Right cardiac atrium (tissue), 5 donors: ENCODE measurements around the gene MCC. TPM values are rescaled to one million over a fixed set of nuclear protein-coding genes. Genes with fewer than 3 reads are reported as not detected.

Experiments used
- ATAC-seq, 2 donors: fragments of 200-7000 bp; cut with Tn5 transposase; one replicate each; pipeline versions ENCODE4 v1.8.0 to v1.9.1; 2020; ENCODE audit warnings: moderate library complexity in 2 of 2, mild to moderate bottlenecking in 1 of 2
- DNase-seq, 3 donors: peaks; one replicate each; pipeline ENCODE4 v3.0.0-alpha.2; 2020
- H3K27ac ChIP-seq: one replicate; pipeline ENCODE4 v1.5.1; 2013; ENCODE audit warnings: mild to moderate bottlenecking, low read length, control low read depth, moderate library complexity
- H3K27me3 ChIP-seq: one replicate; pipeline ENCODE4 v1.6.1; 2013; ENCODE audit not compliant: control insufficient read depth, insufficient read depth
- H3K4me1 ChIP-seq: one replicate; pipeline ENCODE4 v1.6.1; 2013; ENCODE audit warnings: low read length; ENCODE audit not compliant: control insufficient read depth, insufficient read depth
- H3K4me3 ChIP-seq: one replicate; pipeline ENCODE4 v1.5.1; 2013; ENCODE audit warnings: low read length, control low read depth
- H3K9me3 ChIP-seq: one replicate; pipeline ENCODE4 v1.6.1; 2013; ENCODE audit warnings: low read length; ENCODE audit not compliant: control insufficient read depth
- WGBS: extraction: QIAGEN DNeasy Blood & Tissue Kit; methylation state at CpG from one replicate; pipeline ENCODE4 v1.1.7; 2013; 5-methylcytosine and 5-hydroxymethylcytosine counted together
- intact Hi-C, 4 donors: fragments of 100-400 bp; cut with DNase I; formaldehyde crosslinking; loops; one replicate each; pipeline versions ENCODE4 v1.11.0 to v1.14.0; 2022 to 2023
- polyA plus RNA-seq: library from polyadenylated mRNA; stranded (reverse); fragments of 200-250 nt; gene quantifications from one replicate; pipeline ENCODE4 v1.2.3, GENCODE V29; 2013
- total RNA-seq, 4 donors: library from RNA; stranded (reverse); fragmentation: NEBNext Ultra II Directional; extraction: Animal tissue kit (Norgen Biotek cat#: 25700); gene quantifications; one replicate each; pipeline ENCODE4 v1.2.1, GENCODE V29; 2021
- donor health status: healthy with polysubstance abuse.
- donor health status: DM: no; HTN: yes; CAD: no.
- donor health status: DM: no; HTN: no; CAD: no.
- donor health status: DM: no; HTN: yes; CAD: no; lungs with severe emphysema.
- donor health status: DM: yes; HTN: yes; CAD: no.

The MCC gene
- total and polyA plus RNA-seq, 5 donors = 6.9 to 33.6 (median 27.0) TPM

GRCh38 chr5:113027015-113027414, 461.2 kb downstream of the MCC start:
- H3K9me3 ChIP-seq = no peaks in the 10 kb centered on the region
- no peak for ATAC-seq

GRCh38 chr5:113026211-113026610, 462.0 kb downstream of the MCC start:
- Histone ChIP-seq H3K9me3 (no peaks in the 10 kb centered on the region), H3K4me3 (no peak overlapping the region), H3K27me3 (no peaks in the 10 kb centered on the region), H3K27ac (no peak overlapping the region), H3K4me1 (peaks cover 4% of the 10 kb centered on the region)
- no peak for DNase-seq
- 95% methylated on average over 4 of the region's 4 CpGs for WGBS
- no peak for ATAC-seq
- intact Hi-C loops = no loop called here

More at GRCh38 chr5:113027015-113027414, 461.2 kb downstream of the MCC start:
- 79% methylated on average over 8 of the region's 8 CpGs for WGBS
- no peak overlapping the region for H3K4me3 ChIP-seq
- H3K27me3 ChIP-seq = no peaks in the 10 kb centered on the region
- intact Hi-C loops = no loop called here
- DNase-seq = no peak
- peaks cover 4% of the 10 kb centered on the region for H3K4me1 ChIP-seq
- no peak overlapping the region for H3K27ac ChIP-seq

GRCh38 chr5:113025596-113025995, 462.7 kb downstream of the MCC start:
- H3K4me3 ChIP-seq = no peak overlapping the region
- intact Hi-C loops = no loop called here
- H3K27ac ChIP-seq = no peak overlapping the region
- no peaks in the 10 kb centered on the region for H3K9me3 ChIP-seq
- H3K27me3 ChIP-seq = no peaks in the 10 kb centered on the region
- ATAC-seq (no peak), DNase-seq (no peak)
- 68% methylated on average over 4 of the region's 4 CpGs for WGBS
- H3K4me1 ChIP-seq = peaks cover 4% of the 10 kb centered on the region

GRCh38 chr5:113024076-113024697, 464.1 kb downstream of the MCC start:
- Histone ChIP-seq H3K27me3 (no peaks in the 10 kb centered on the region), H3K4me1 (peaks cover 2% of the 10 kb centered on the region), H3K27ac (no peak overlapping the region), H3K4me3 (no peak overlapping the region), H3K9me3 (no peaks in the 10 kb centered on the region)
- 75% methylated on average over 6 of the region's 6 CpGs for WGBS
- no peak for DNase-seq
- intact Hi-C loops = no loop called here
- no peak for ATAC-seq

- ATAC-seq = no peak
- intact Hi-C loops = no loop called here
These were observed 465.6 kb downstream of the MCC start for GRCh38 chr5:113022661-113023060.

GRCh38 chr5:113020461-113021273, 467.6 kb downstream of the MCC start:
- Histone ChIP-seq H3K4me3 (no peak overlapping the region), H3K4me1 (peaks cover 2% of the 10 kb centered on the region), H3K27me3 (no peaks in the 10 kb centered on the region), H3K9me3 (no peaks in the 10 kb centered on the region), H3K27ac (no peak overlapping the region)
- no peak for DNase-seq
- intact Hi-C loops = no loop called here
- no peak for ATAC-seq
- 85% methylated on average over 11 of the region's 11 CpGs for WGBS

More at GRCh38 chr5:113022661-113023060, 465.6 kb downstream of the MCC start:
- DNase-seq = no peak
- Histone ChIP-seq H3K27ac (no peak overlapping the region), H3K9me3 (no peaks in the 10 kb centered on the region), H3K4me3 (no peak overlapping the region), H3K27me3 (no peaks in the 10 kb centered on the region), H3K4me1 (peaks cover 2% of the 10 kb centered on the region)
- WGBS = 58% methylated on average over 2 of the region's 2 CpGs

GRCh38 chr5:113017881-113018635, 470.2 kb downstream of the MCC start:
- DNase-seq (no peak), ATAC-seq (no peak)
- intact Hi-C loops = no loop called here
- no peak overlapping the region for H3K4me3 ChIP-seq
- no peaks in the 10 kb centered on the region for H3K9me3 ChIP-seq
- no peak overlapping the region for H3K27ac ChIP-seq
- WGBS = 95% methylated on average over 2 of the region's 2 CpGs
- H3K27me3 ChIP-seq = no peaks in the 10 kb centered on the region
- no peaks in the 10 kb centered on the region for H3K4me1 ChIP-seq

- DNase-seq = no peak
- intact Hi-C loops = no loop called here
- H3K27ac ChIP-seq = no peak overlapping the region
- H3K27me3 ChIP-seq = no peaks in the 10 kb centered on the region
- 88% methylated on average over 1 of the region's 1 CpG for WGBS
- no peaks in the 10 kb centered on the region for H3K4me1 ChIP-seq
- H3K4me3 ChIP-seq = no peak overlapping the region
- no peak for ATAC-seq
- H3K9me3 ChIP-seq = no peaks in the 10 kb centered on the region
These were observed 482.8 kb downstream of the MCC start for GRCh38 chr5:113005454-113005853.

- Histone ChIP-seq H3K9me3 (no peaks in the 10 kb centered on the region), H3K27ac (no peak overlapping the region), H3K4me3 (no peak overlapping the region), H3K27me3 (no peaks in the 10 kb centered on the region), H3K4me1 (no peaks in the 10 kb centered on the region)
- intact Hi-C loops = no loop called here
- ATAC-seq (no peak), DNase-seq (no peak)
- WGBS = 82% methylated on average over 3 of the region's 3 CpGs
These were observed 484.5 kb downstream of the MCC start for GRCh38 chr5:113003763-113004162.

GRCh38 chr5:113002423-113002822, 485.8 kb downstream of the MCC start:
- Histone ChIP-seq H3K9me3 (no peaks in the 10 kb centered on the region), H3K4me3 (no peak overlapping the region), H3K27ac (no peak overlapping the region), H3K4me1 (no peaks in the 10 kb centered on the region), H3K27me3 (no peaks in the 10 kb centered on the region)
- DNase-seq = no peak
- 96% methylated on average over 5 of the region's 5 CpGs for WGBS
- ATAC-seq = no peak
- intact Hi-C loops = no loop called here

GRCh38 chr5:113000466-113000865, 487.8 kb downstream of the MCC start:
- Histone ChIP-seq H3K4me3 (no peak overlapping the region), H3K9me3 (no peaks in the 10 kb centered on the region), H3K4me1 (no peaks in the 10 kb centered on the region), H3K27me3 (no peaks in the 10 kb centered on the region), H3K27ac (no peak overlapping the region)
- intact Hi-C loops = no loop called here
- DNase-seq = no peak
- ATAC-seq = no peak
- WGBS = 89% methylated on average over 2 of the region's 2 CpGs
